GM12865 (cell line): ENCODE results near the gene UNKL.

Experiments used
- DNase-seq: peaks from one replicate; pipeline ENCODE4 v3.0.0; 2010; ENCODE audit warnings: low read depth
- H3K4me3 ChIP-seq: 2 replicates; pipeline ENCODE4 v1.5.1; 2011; ENCODE audit warnings: mild to moderate bottlenecking, low read depth, low read length, control low read depth
- CTCF ChIP-seq: IDR thresholded peaks from 2 replicates; pipeline ENCODE4 v1.5.1; 2011; ENCODE audit warnings: low read length, control low read depth, low read depth, inconsistent platforms; ENCODE audit not compliant: insufficient read depth; ENCODE audit errors: missing control alignments

Gene UNKL

GRCh38 chr16:1383556-1383955 is 30.9 kb downstream of the UNKL start:
- no peak overlapping the region for H3K4me3 ChIP-seq
- TF ChIP-seq CTCF, result no peak
- DNase-seq, result no peak

DNA sequence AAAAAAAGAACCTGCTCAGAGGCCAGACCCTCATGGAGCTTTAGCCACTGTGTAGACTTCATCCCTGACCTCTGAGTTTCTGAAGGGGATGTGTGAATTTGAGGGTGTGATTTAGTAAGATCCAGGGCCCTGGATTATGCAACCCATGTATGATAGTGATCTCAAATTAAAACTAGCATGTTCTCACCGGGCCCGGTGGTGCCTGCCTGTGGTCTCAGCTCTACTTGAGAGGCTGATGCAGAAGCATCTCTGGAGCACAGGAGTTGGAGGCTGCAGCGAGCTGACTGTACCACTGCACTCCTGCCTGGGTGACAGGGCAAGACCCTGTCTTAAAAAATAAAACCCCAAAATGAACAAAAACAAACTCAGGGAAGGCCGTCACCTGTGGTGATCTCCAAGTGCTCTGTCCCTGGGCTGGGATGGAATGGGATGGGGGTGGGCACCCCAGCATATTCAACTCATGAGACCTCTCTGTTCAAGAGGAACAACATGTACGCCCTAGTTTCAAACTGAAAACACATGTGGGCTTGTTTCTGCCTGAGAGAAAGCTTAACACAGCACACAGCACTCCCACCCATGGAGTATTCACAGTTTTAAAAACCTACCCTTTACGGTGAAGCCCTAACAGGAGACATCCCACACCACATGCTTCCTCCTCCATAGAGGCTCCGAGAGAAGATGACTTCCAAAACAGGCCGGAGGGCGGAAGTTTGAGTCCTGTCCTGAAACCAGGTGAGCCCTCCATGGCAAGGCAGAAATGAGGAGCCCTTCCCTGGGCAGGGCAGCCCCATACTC is 32.7 kb downstream of the UNKL start:
- DNase-seq, result no peak
- no peak for TF ChIP-seq CTCF

GRCh38 chr16:1380195-1380594 is 34.3 kb downstream of the UNKL start:
- DNase-seq, result no peak
- H3K4me3 ChIP-seq, result no peak overlapping the region
- no peak for TF ChIP-seq CTCF

More for the DNA sequence above, 32.7 kb downstream of the UNKL start:
- H3K4me3 ChIP-seq, result no peak overlapping the region

- peak; percentile 5 for TF ChIP-seq CTCF
- peak overlapping the region; percentile 67 for H3K4me3 ChIP-seq
- peak; percentile 75 for DNase-seq
These were observed 35.0 kb downstream of the UNKL start for GRCh38 chr16:1379304-1380076.

- TF ChIP-seq CTCF, result no peak
- peak overlapping the region; percentile 67 for H3K4me3 ChIP-seq
- peak; percentile 71 for DNase-seq
These were observed 35.6 kb downstream of the UNKL start for GRCh38 chr16:1378804-1379303.

DNA sequence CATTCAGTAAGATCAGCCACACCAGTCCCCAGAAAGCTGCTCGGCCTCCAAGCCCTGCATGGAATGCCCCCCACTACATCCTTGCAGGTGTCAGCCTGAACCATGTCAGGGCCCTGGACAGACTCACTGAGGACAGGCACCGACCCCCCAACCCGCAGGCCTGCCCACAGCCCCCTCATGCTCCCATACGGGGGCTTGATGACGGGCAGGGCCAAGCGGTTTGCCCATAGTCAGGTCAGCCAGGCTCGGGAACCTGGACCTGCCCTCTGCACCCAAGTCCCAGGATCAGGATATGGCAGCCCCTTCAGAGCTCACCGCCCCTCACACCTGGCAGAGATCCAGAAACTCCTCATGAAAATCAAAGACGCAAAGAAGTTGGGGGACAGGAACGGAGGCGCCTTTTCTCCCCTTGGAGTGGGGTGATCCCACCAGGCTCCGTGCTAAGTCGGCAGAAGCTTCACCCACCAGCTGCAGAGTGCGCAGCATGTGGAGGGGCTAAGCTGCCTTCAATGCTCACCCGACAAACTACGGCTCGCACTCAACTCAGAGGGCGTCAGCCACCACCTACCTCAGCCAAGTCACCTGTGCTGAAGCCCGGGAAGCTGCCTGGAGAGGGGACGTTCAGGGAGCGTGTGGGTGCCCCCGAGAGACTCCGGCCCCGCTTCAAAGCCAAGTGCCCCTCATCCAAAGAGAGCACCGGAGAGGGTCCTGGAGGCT is 36.3 kb downstream of the UNKL start:
- peak overlapping the region; percentile 67 for H3K4me3 ChIP-seq
- no peak for TF ChIP-seq CTCF
- DNase-seq, result no peak
